22Rv1 (cell line): ENCODE results near the gene CABLES1.

ENCODE experiments used
- H3K27ac ChIP-seq: fragments of 450-650 bp; 2 replicates; pipeline ENCODE4 v1.5.1; 2017
- ZFX ChIP-seq: fragments of 450-650 bp; IDR thresholded peaks from 2 replicates; pipeline ENCODE4 v1.6.1; 2017; ENCODE audit warnings: antibody characterized with exemption, borderline replicate concordance
- TF ChIP-seq, protein P1 (sequence below): fragments of 450-650 bp; IDR thresholded peaks from 2 replicates; pipeline ENCODE4 v1.5.1; 2017; ENCODE audit warnings: mild to moderate bottlenecking

The CABLES1 gene

GRCh38 chr18:23193742-23194141, 58.5 kb downstream of the CABLES1 start:
- TF ChIP-seq, protein P1, sequence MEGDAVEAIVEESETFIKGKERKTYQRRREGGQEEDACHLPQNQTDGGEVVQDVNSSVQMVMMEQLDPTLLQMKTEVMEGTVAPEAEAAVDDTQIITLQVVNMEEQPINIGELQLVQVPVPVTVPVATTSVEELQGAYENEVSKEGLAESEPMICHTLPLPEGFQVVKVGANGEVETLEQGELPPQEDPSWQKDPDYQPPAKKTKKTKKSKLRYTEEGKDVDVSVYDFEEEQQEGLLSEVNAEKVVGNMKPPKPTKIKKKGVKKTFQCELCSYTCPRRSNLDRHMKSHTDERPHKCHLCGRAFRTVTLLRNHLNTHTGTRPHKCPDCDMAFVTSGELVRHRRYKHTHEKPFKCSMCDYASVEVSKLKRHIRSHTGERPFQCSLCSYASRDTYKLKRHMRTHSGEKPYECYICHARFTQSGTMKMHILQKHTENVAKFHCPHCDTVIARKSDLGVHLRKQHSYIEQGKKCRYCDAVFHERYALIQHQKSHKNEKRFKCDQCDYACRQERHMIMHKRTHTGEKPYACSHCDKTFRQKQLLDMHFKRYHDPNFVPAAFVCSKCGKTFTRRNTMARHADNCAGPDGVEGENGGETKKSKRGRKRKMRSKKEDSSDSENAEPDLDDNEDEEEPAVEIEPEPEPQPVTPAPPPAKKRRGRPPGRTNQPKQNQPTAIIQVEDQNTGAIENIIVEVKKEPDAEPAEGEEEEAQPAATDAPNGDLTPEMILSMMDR = no peak
- no peak for TF ChIP-seq ZFX
- no peak overlapping the region for H3K27ac ChIP-seq

DNA sequence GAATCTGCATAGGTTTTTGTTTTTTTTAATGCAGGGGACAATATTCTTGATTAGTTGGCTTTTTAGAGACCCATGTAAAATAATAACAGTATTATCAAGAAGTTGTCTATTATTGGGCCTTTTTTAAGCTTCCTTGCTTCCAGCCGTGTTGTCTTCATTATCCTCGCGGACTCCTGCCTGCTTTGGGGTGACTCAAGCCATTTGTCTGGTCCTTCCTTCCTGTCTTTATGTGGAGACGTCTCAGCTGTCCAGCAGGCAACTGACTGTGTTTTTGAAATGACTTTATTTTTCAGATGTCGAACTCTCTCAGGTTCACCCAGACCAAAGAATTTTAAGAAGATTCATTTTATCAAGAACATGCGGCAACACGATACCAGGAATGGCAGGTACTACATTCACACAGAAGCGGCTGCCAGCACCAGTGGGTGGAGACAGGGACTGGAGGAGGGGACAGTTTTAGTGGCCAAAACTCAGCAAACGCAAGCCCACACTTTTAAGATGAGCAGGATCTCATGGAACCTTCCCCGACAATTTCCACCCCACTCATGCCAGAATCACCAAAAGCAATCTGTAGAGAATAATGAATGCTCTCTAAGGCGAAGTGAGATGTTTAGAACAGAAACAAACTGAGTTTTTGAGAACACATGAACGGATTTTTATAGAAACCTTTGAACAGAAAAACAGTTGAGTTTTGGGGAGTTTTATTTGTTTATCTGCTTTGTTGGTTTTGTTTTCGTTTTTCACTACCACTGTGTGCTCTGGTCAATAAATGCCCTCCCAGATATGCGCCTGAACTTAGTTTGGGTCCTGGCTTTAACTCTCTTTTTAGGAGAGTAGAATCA, 59.1 kb downstream of the CABLES1 start:
- no peak overlapping the region for H3K27ac ChIP-seq
- TF ChIP-seq, protein P1 = no peak
- TF ChIP-seq ZFX = no peak

DNA sequence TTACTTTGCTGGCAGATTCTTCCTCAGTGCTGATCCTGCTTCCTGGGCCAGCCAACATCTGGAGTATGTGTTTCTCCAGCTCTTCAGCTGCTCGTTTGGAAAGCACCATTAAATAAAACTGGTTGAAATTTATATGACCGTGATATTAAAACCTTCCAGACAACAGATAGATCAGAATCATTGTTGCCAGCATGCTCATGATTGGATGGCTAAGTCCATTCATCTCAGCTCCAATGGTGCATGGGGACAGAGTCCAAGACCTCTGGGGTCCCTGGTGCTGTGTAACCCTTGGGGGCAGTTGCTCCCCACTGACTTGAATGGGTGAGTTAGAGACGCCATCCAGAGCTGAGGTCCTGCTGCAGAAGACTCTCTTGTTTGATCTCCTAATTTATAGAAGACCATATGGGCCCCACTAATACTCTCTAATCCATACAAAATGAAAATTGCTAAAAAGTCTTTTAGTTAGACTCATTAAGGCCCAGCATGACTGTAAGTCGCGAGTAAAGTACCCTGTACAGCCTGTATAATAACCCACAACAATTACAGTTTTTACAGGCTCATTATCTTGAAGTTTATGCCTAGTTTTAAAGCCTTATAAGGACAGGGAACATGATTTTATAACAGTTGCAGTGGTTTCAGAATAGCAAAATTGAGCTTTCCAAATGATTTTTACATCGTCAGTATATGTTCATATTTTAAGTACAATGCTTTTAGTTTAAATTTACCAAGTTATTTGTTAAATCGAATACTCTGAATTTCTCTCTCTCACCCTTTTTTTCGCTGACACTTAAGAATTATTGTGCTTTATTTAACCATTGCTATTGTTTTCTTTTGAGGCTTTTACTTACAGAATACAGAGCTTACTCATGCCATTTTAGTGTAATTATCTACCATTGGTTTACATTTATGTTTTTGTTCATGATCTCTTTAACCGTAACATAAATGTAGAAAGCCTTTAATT, 60.0 kb downstream of the CABLES1 start:
- no peak for TF ChIP-seq ZFX
- TF ChIP-seq, protein P1 = no peak
- H3K27ac ChIP-seq = no peak overlapping the region

DNA sequence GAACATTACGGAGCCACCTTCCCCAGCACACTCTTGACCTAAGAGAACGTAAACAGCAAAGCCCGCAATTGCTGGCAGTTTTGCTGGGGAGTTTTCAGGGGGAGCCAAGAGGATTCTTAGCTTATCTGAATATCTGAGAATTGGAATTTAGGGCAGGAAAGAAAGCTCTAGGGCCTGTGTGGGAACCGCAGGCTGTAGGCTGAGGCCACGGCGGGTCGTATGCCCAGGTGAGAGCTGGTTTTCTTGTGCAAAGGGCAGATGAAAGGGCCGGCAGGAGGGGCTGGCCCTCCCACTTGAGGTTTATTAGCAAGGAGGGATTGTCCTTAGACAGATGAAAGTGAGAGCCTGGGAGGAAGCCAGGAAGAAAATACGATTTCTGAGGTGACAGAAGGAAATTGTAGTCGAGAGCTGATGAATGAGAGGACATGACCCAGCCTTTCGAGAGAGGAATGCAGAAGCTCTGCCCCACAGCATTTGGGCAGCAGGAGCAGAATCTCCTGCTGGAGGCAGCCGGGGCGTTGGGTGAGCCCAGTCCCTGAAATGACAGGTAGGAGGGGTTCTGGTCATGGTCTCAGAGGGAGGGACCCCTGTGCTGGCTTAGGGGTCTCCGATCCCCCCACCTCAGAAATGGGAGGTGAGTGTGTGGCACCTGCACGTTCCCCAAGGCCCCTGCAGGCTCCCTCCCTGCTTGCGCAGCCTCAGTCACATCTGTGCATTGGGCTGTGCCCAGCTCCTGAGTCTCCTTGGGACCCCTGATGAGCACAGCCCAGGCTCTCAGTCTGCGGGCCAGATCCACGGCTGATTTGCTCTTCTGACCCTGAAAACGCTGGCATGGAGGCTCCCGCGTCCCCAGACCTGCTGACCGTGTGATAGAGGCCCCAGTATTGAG, 61.1 kb downstream of the CABLES1 start:
- no peak for TF ChIP-seq ZFX
- TF ChIP-seq, protein P1 = no peak
- H3K27ac ChIP-seq = no peak overlapping the region

- H3K27ac ChIP-seq = no peak overlapping the region
- TF ChIP-seq ZFX = no peak
- TF ChIP-seq, protein P1 = no peak
Observed at GRCh38 chr18:23198217-23198845, 63.0 kb downstream of the CABLES1 start.

DNA sequence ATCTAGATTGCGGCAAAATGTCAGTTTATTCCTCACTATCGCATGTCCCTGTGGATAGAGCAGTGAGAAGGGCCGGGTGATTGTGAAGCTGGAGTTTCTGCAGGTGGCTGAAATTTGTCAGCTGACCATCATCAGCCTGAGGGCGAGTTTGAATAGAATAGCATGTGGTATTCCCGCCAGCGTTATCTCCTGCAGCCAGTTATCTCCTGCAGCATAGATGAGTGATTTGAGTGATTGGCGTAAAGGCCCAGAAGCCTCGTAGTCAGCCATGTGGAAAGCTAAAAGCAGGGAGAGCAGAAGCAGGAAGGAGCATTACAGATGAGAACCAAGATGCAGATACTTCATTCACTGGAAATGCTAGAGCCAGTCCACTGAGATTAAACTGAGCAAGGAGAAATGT, 65.5 kb downstream of the CABLES1 start:
- TF ChIP-seq ZFX = no peak
- TF ChIP-seq, protein P1 = no peak
- H3K27ac ChIP-seq = no peak overlapping the region
